ENCODE results near the gene ARL16. TPM values are rescaled to one million over a fixed set of nuclear protein-coding genes. Genes with fewer than 3 reads are reported as not detected.

The ARL16 gene
- polyA plus RNA-seq, 1 experiment, result 44.7 TPM

GRCh38 chr17:81665205-81666091, 18.1 kb downstream of the ARL16 start:
- CTCF ChIA-PET, result interaction anchor here (1.1 to 1.2 kb wide), 2 partner anchors 10 to 64 kb away, joined by 3 to 4 read pairs; no protein-coding TSS in a partner anchor
- TF ChIP-seq CTCF (IDR thresholded peaks at IDR 0.05; ENCODE audit: low read depth, low read length), result no peak
- Histone ChIP-seq H3K4me3 (ENCODE audit: low read depth, low read length) (peak overlapping the region; percentile 85), H3K9me3 (ENCODE audit: control insufficient read depth, insufficient read depth, low read length) (no peaks in the 10 kb centered on the region; the same call in 1 of the 2 replicates), H3K27me3 (ENCODE audit: control insufficient read depth, insufficient read depth, low read length) (no peaks in the 10 kb centered on the region), H3K27ac (ENCODE audit: low read depth, low read length) (peak overlapping the region; percentile 61)
- POLR2A ChIA-PET, result interaction anchor here (0.8 to 1.8 kb wide), 4 partner anchors 13 to 29 kb away, joined by 3 to 7 read pairs (median 4); partner anchors contain the start of genes ARL16, HGS and NPLOC4
- DNase-seq (ENCODE audit: low read depth, low spot score), result no peak

GRCh38 chr17:81664051-81664470, 19.5 kb downstream of the ARL16 start:
- no peak overlapping the region for H3K4me3 ChIP-seq (ENCODE audit: low read depth, low read length)
- CTCF ChIA-PET, result no interaction called here
- POLR2A ChIA-PET, result no interaction called here
- no peak for TF ChIP-seq CTCF (IDR thresholded peaks at IDR 0.05; ENCODE audit: low read depth, low read length)
- no peak for DNase-seq (ENCODE audit: low read depth, low spot score)
- no peaks in the 10 kb centered on the region; the same call in 1 of the 2 replicates for H3K9me3 ChIP-seq (ENCODE audit: control insufficient read depth, insufficient read depth, low read length)
- no peak overlapping the region for H3K27ac ChIP-seq (ENCODE audit: low read depth, low read length)
- no peaks in the 10 kb centered on the region for H3K27me3 ChIP-seq (ENCODE audit: control insufficient read depth, insufficient read depth, low read length)

GRCh38 chr17:81662002-81662401, 21.6 kb downstream of the ARL16 start:
- H3K27me3 ChIP-seq (ENCODE audit: control insufficient read depth, insufficient read depth, low read length), result no peaks in the 10 kb centered on the region
- no peak for DNase-seq (ENCODE audit: low read depth, low spot score)
- CTCF ChIA-PET, result no interaction called here

GRCh38 chr17:81660441-81660840, 23.2 kb downstream of the ARL16 start:
- Histone ChIP-seq H3K9me3 (ENCODE audit: control insufficient read depth, insufficient read depth, low read length) (no peaks in the 10 kb centered on the region; the same call in 1 of the 2 replicates), H3K27ac (ENCODE audit: low read depth, low read length) (no peak overlapping the region), H3K4me3 (ENCODE audit: low read depth, low read length) (no peak overlapping the region), H3K27me3 (ENCODE audit: control insufficient read depth, insufficient read depth, low read length) (no peaks in the 10 kb centered on the region)
- ChIA-PET POLR2A (interaction anchor here (0.6 kb wide), 1 partner anchor 33 kb away, joined by 3 read pairs; no protein-coding TSS in a partner anchor), CTCF (no interaction called here)
- DNase-seq (ENCODE audit: low read depth, low spot score), result no peak
- TF ChIP-seq CTCF (IDR thresholded peaks at IDR 0.05; ENCODE audit: low read depth, low read length), result no peak

More at GRCh38 chr17:81662002-81662401, 21.6 kb downstream of the ARL16 start:
- no peaks in the 10 kb centered on the region; the same call in 1 of the 2 replicates for H3K9me3 ChIP-seq (ENCODE audit: control insufficient read depth, insufficient read depth, low read length)
- no peak overlapping the region for H3K27ac ChIP-seq (ENCODE audit: low read depth, low read length)
- no peak overlapping the region for H3K4me3 ChIP-seq (ENCODE audit: low read depth, low read length)
- TF ChIP-seq CTCF (IDR thresholded peaks at IDR 0.05; ENCODE audit: low read depth, low read length), result no peak
- POLR2A ChIA-PET, result interaction anchor here (0.6 to 0.9 kb wide), 2 partner anchors 21 to 274 kb away, joined by 3 read pairs; partner anchors contain the start of genes ARL16 and HGS

- TF ChIP-seq CTCF (IDR thresholded peaks at IDR 0.05; ENCODE audit: low read depth, low read length), result no peak
- H3K4me3 ChIP-seq (ENCODE audit: low read depth, low read length), result no peak overlapping the region
- ChIA-PET CTCF (no interaction called here), POLR2A (no interaction called here)
- H3K27me3 ChIP-seq (ENCODE audit: control insufficient read depth, insufficient read depth, low read length), result no peaks in the 10 kb centered on the region
- no peak for DNase-seq (ENCODE audit: low read depth, low spot score)
- H3K27ac ChIP-seq (ENCODE audit: low read depth, low read length), result no peak overlapping the region
- H3K9me3 ChIP-seq (ENCODE audit: control insufficient read depth, insufficient read depth, low read length), result no peaks in the 10 kb centered on the region; the same call in 1 of the 2 replicates
These were observed 24.6 kb downstream of the ARL16 start for GRCh38 chr17:81659038-81659437.

Measured in AG04450 (cell line).